HepG2 (cell line): ENCODE measurements around the gene RTN4RL2. TPM values are rescaled to one million over a fixed set of nuclear protein-coding genes. Genes with fewer than 3 reads are reported as not detected.
A peak's percentile ranks its signal among the peaks of the same experiment; 100 is the strongest.

ENCODE experiments used
- GATA4 ChIP-seq: sonication (generic); IDR thresholded peaks from 2 replicates; pipeline ENCODE4 v1.6.1; 2016; ENCODE audit warnings: antibody characterized with exemption, low read depth, borderline replicate concordance
- KLF15 ChIP-seq: sonication (generic); formaldehyde crosslinking; IDR thresholded peaks from 2 replicates; pipeline ENCODE4 v1.8.1; 2023; ENCODE audit warnings: borderline replicate concordance, mild to moderate bottlenecking, inconsistent platforms, missing genetic modification reagents, mixed read lengths
- NFAT5 ChIP-seq: sonication (generic); formaldehyde crosslinking; IDR thresholded peaks from 2 replicates; pipeline ENCODE4 v1.4.0; 2020; ENCODE audit warnings: missing genetic modification reagents
- RXRA ChIP-seq: sonication (generic); formaldehyde crosslinking; IDR thresholded peaks from 2 replicates; pipeline ENCODE4 v1.5.1; 2020; ENCODE audit warnings: missing genetic modification reagents
- SAP130 ChIP-seq: IDR thresholded peaks from 2 replicates; pipeline ENCODE4 v1.6.1; 2016; ENCODE audit warnings: low read depth
- UBTF ChIP-seq: sonication (generic); formaldehyde crosslinking; IDR thresholded peaks from 2 replicates; pipeline ENCODE4 v1.4.0; 2020; ENCODE audit warnings: mild to moderate bottlenecking, missing genetic modification reagents
- ZBTB33 ChIP-seq: sonication (generic); formaldehyde crosslinking; IDR thresholded peaks from 2 replicates; pipeline ENCODE4 v1.4.0; 2020; ENCODE audit warnings: missing genetic modification reagents
- ZBTB49 ChIP-seq: sonication (generic); formaldehyde crosslinking; IDR thresholded peaks from 2 replicates; pipeline ENCODE4 v1.4.0; 2020; ENCODE audit warnings: missing genetic modification reagents, borderline replicate concordance
- ZFP91 ChIP-seq: sonication (generic); formaldehyde crosslinking; IDR thresholded peaks from 2 replicates; pipeline ENCODE4 v1.9.0; 2022; ENCODE audit warnings: missing genetic modification reagents, mild to moderate bottlenecking, borderline replicate concordance
- ZMYM3 ChIP-seq: sonication (generic); formaldehyde crosslinking; IDR thresholded peaks from 2 replicates; pipeline ENCODE4 v1.5.1; 2020; ENCODE audit warnings: mild to moderate bottlenecking, missing genetic modification reagents
- ZNF510 ChIP-seq: sonication (generic); formaldehyde crosslinking; IDR thresholded peaks from 2 replicates; pipeline ENCODE4 v1.4.0; 2020; ENCODE audit warnings: low read depth, mild to moderate bottlenecking, missing genetic modification reagents
- ZNF615 ChIP-seq: sonication (generic); formaldehyde crosslinking; IDR thresholded peaks from 2 replicates; pipeline ENCODE4 v1.5.0; 2020; ENCODE audit warnings: mild to moderate bottlenecking, missing genetic modification reagents, borderline replicate concordance
- ZNF619 ChIP-seq: sonication (generic); formaldehyde crosslinking; IDR thresholded peaks from 2 replicates; pipeline ENCODE4 v1.4.0; 2020; ENCODE audit warnings: mild to moderate bottlenecking, missing genetic modification reagents
- polyA plus RNA-seq, 8 experiments: library from polyadenylated mRNA; depleted of rRNA in 3 of 8; stranded (reverse) in 7 of 8; unstranded in 1 of 8; fragments of >200 nt; fragmentation: Illumina TruSeq in 4 of 8; extraction: Trizol in 4 of 8; gene quantifications; 2 replicates each; pipeline versions ENCODE4 v1.2.1 to v1.2.3, GENCODE V29; 2011 to 2016; ENCODE audit warnings: low read depth in 4 of 8, missing spikeins in 1 of 8, mixed read lengths in 1 of 8; ENCODE audit not compliant: insufficient read depth in 1 of 8
- total RNA-seq, 5 experiments: library from RNA; depleted of rRNA; stranded (reverse); fragments of >200 nt; fragmentation: Illumina TruSeq; extraction: Trizol; gene quantifications; 2 replicates each; pipeline ENCODE4 v1.2.3, GENCODE V29; 2016; ENCODE audit warnings: low read depth in 1 of 5

RTN4RL2 gene
- total and polyA plus RNA-seq, 2 of the 13 experiments (the other 11 are each of a cell fraction or from before 2014, with no cell fraction given): 1.3 to 4.3 TPM

- TF ChIP-seq KLF15 (CRISPR knock-in tag) (no peak), ZNF615 (CRISPR knock-in tag) (0 out of 2 replicates have a peak, but pooled peaks have one; percentile 33), RXRA (CRISPR knock-in tag) (no peak), ZBTB49 (CRISPR knock-in tag) (no peak), ZNF619 (CRISPR knock-in tag) (0 out of 2 replicates have a peak, but pooled peaks have one; percentile 27), ZBTB33 (CRISPR knock-in tag) (0 out of 2 replicates have a peak, but pooled peaks have one; percentile 35), SAP130 (CRISPR knock-in tag) (peak; percentile 35; the same call in 1 of the 2 replicates), ZFP91 (CRISPR knock-in tag) (peak; percentile 31; the same call in 1 of the 2 replicates), ZMYM3 (CRISPR knock-in tag) (peak; percentile 99), UBTF (CRISPR knock-in tag) (peak; percentile 26; the same call in 1 of the 2 replicates), GATA4 (no peak), NFAT5 (no peak), ZNF510 (no peak)
These were observed 20.2 kb downstream of the RTN4RL2 start (continued) for GRCh38 chr11:57480409-57481137.
